CD4-positive, alpha-beta T cell treated with Interleukin-4 for 4 hours (primary cell): Measurements from ENCODE around the gene HSF5.
A peak's percentile ranks its signal among the peaks of the same experiment; 100 is the strongest.

ENCODE experiments used
- DNase-seq: peaks from one replicate; pipeline ENCODE4 v3.0.0-alpha.2; 2020

Gene HSF5

DNA sequence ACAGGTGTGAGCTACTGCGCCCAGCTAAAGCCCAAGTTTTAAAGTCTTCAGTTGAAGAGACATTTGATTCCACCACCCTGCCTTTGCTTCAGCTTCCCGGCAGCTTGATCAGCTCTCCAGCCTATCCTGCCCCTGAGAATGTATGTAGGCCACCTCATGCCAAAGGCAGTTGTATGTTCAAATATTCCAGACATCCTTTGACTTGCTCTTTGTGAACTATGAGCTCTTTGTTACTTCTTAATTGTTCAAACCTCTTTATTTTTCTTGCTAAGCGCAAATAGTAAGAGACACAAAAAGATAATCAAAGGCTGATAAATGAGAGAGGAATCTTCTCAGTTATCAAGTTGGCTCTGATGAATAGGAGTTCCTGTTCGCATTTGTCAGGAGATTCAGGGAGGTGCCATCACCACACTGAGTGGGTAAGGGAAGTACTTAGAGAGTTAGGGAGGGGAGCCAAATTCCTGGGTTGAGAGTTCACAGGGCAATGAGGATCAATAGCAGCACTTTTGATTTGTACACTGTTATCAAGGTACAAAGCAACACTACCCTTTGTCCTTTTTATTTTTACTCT lies 104.2 kb downstream of the HSF5 start:
- DNase-seq: no peak

DNA sequence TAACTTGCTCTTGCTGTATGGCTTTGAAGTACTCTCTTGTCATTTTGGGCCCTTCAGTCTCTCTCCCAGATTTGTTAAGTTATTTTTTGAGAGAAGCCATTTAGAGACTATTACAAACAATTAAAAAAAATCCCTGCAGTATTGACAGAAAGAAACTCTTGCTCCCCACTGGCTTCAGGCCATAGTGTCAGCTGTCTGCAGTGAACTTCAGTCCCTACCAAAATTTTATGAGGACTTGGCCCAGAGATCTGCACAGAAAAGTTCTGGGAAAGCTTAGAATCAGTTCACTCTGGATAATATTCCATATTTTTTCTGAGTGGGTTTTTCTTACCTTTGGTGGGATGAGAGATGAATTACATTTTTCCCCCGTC lies 105.4 kb downstream of the HSF5 start:
- DNase-seq: no peak

DNA sequence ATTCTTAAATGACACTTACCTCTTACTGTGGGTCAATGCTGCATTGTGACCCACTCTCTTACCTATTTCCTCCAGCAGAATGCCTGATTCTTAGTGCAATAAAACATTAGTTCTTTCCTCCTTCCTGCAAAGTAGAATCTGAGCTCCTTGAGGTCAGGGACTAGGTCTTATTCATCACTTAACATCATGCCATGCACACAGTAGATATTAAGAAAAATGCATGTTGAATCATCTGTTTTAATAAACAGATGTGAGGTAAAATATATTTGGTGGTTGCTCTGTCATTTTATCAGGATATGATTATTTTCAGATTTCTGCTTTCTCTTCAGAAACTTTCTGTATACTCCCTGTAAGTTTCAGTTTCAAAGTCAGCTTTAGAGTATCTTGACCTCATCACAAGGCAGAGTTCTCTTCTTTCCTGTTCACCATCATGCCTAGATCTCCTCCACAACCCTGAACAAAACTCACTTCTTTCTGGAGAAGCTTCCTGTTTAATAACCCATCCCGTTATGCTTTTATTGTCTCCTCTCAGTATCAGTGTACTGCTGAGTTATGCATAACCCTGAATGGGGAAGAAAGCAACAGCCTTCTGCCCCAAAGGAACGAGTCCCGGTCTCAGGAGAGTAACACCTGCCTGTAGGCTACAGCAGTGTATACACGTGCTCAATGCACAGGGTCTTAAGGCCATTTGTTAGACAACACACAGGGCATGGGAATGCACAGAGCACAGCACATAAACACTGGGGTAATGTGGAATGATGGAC lies 105.9 kb downstream of the HSF5 start:
- no peak for DNase-seq

DNA sequence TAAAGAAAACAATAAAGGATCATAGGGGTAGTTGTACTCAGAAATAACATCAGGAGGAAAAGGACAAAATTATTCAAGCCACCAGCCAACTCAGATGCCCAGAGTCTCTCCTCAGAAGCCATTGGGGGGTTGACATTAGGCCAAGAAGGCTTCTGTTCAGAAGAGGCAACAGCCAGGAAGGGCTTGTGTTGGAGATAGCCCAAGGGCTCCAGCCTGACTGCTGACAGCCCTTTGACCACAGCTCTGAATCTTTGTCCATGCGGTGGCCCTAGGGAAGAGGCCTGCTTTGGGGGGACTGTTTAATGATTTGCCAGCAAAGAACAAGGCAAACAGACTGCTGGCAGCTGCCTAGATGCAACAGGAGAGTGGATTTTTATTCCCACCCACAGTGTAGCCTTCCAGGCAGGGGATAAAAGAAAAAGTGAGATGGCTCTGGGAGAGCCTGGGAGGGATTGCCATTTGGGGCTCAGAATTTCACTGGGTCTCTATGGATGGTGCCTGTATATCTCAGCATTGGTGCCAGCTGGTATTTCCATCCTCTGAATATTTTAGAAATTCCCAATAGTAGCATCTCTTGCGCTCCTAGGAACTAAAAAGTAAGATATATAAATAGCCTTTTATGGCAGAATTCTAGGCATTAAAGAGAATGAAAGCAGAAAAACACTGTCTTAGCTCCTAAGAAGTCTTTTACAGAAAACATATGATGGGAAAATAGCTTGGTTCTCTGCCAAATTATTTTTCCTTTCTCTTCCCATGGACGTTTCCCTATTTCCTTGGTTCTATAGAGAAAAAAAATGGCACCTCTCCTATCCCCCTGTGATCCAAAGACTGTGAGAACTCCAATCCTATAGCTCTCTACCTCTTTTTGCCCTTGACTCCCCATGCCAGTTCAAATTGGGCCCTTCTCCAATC lies 106.8 kb downstream of the HSF5 start:
- DNase-seq: no peak

DNA sequence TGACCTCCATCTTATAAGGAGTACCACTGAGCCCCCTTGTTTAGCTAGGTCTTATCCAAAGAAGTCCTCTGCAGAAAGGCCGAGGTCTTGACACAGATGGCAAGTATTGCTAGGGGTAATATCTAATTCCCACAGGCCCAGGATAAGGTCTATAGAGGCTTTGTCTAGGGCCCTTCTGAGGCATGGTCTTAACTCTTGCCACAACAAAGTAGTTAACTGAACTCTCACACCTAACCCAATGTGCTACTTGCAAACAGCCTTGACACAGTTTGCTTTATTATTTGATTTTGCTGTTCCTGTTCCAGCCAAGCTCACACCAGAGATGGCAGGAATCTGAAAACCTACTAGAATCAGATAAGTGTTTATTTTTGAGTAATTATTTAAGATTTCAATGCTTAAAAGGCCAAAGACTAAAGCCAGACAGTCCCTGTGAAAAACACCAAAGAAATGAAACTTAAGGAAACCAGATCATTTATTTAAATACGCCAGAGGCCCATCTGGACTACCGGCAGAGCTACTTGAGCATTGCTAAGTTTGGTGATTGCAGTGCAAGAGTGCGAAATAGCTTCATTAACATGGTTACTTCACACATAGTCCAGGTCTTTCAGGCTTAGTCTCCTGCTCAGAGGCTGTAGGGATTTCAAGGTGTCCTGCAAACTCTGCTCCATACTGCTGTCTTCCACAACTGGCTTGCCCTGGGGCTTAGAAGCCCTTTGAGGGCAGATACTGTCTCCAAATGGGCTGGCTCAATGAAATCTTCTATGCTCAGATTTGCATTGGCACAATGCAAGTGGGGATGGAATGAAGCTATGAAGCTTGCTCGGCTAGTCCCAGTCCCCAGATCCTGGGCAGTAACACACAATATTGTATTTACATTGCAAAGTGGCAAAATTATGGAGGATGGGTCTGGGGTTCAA lies 107.7 kb downstream of the HSF5 start:
- no peak for DNase-seq

DNA sequence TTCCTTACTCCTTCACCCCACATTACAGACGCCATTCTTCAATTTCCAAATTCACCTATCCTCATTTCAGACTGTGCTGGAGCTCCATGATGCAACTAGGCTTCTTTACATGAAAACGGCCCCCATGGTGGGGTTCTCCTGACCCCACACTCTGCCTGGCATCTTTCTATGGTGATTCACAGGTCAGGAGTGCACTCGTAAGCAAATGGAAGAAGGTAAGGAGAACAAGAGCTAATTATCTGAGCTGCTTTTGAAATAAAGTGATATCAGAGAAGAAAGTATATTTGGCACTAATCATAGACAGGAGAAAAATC lies 108.7 kb downstream of the HSF5 start:
- no peak for DNase-seq

DNA sequence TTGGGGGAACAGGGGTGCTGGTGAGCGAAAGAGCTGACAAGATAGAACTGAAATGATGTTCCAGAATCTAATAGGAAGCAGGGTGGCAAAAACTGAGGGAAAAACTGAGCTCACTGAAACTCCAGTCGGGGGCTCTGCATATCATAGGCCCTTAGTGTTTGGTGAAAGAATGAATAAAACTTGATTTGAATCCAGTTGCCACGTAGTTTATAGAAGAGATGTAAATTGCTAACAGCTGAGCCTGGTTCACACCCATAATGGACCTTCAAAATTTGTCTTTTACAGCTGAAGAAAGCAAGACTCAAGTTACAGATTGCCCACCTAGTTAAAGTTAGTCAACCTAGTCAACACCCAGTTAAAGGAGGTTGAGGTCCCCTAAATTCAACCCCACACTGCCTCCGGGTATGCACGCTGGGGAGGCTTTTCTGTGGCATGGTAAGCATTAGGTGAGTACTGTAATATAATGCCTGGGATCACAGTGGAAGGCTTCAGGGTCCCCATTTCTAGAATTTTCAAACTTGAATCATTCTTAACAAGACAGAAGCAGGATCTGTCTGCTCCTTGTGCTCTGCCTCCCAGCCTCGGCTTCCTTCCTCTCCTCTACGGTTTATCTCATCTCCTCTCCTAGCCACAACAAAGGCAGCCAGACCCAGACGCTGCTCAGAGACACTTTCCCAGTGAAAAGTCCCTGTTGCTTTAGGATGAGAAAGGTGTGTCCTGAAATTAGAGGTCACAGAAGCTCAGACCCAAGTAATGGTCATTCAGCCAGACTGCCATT lies 109.3 kb downstream of the HSF5 start:
- no peak for DNase-seq

DNA sequence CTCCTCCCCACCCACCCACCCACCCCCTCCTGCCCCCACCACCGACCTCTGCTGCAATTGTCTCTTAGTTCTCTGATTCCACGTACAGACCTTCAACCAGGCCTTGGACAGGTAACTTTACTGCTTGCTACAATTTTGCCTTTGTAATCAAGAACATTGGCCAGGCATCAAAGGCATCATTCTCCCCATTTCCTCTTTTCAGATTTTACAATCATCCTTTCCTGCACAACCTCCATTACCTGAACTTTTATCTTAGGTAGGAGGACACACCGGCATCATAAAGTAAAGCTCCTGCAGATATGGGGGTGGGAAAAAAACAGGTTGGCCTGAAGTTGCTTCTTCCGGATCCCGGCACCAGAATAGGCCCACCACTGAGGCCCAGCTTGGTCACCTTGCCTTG lies 110.5 kb downstream of the HSF5 start:
- DNase-seq: no peak

DNA sequence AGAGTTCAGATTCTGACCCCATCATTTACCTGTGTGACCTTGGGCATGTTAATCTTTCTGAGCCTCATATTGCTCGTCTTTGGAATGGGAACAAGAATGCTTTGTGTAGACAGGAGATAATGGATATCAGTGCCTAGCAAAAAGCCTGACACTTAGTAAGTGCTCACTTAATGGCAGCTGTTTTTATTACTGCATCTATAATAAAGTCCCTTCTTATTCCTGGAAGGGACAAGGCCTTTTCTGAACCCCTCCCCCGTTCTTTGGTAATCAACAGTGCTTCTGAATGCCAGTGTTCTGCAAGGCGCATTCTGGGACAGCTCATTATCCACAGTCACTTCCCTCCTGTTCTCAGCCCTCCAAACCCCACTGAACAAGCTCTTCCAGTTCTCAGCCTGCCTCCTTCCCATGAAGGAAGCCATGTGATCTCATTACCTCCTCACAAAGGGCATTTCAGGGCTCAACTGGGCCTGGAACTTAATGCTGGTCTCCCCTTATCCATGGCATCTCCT lies 111.1 kb downstream of the HSF5 start:
- DNase-seq: no peak

DNA sequence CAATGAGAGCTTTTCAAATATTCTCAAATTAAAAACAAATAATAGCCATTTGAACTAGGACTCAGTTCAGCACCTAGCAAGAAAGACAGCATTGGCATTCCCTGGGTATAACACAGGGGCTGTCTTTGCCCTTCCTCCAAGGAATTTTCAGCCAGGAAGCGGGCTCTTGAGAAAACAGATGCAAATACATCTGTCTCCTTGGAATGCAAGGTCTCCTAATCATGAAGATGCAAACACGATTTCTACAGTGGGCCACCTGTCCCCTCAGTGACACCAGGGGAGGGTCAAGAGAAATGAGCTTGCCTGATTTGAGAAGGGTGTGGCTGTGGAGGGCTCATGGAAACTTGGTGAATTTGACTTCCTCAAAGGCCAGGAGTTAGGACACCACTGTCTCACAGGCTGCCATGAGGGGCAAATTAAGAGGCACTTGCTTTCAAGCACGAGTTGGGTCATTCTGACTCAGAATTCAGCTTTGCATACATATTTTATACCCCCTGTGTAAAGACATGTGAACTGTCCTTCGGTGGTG lies 111.7 kb downstream of the HSF5 start:
- DNase-seq: no peak

DNA sequence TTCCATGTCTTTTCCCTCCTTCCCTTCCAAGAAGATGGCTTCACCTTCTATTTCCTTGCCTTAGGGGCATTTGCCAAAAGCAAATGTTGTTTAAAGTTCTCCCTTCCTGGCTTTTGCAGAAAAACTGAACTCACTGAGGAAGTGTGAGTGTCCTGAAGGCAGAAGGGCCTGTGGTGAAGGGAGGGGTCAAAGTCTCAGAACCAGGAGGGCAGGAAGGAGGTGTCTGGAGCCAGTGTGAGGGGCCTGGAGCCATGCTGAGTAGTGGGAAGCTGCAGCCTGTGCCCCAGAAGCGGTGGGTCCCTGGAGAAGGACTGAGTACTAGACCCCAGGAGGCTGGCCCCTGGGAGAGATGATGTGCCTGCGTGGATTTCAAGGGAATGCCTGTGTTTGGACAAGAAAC lies 112.4 kb downstream of the HSF5 start:
- DNase-seq: no peak

DNA sequence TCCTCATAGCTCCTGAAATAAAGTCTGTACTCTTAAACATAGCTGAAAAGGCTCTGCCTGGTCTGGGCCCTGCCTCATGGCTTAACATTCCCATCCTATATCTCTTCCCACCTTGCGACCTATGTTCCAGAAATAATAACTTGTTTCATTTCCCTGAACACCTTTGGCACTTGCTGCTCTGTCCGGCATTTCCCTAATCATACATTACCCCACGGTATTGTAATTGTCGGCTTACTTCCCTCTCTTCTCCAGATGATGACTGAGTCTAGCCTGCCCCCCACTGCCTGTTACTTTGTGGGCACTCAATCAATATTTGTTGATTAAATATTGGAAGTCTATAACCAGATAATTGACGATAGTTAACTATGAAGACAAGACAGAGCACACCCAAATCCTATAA lies 113.0 kb downstream of the HSF5 start:
- DNase-seq: no peak

DNA sequence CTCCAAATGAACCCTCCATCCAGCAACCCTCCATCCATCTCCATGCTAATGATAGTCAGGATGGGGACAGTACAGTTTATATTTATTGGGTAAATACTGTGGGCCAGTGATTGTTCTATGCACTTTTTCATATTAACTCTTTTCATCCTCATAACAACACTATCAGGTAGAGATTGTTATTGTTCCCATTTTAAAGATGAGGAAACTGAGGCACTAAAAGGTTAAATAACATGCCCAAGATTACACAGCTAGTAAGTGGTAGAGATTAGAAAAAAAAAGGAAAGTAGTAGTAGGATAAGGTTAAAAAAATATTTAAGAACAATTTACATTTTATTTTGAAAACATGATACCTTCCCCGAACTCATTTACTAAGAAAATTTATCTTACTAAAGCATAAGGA lies 114.3 kb downstream of the HSF5 start:
- no peak for DNase-seq

DNA sequence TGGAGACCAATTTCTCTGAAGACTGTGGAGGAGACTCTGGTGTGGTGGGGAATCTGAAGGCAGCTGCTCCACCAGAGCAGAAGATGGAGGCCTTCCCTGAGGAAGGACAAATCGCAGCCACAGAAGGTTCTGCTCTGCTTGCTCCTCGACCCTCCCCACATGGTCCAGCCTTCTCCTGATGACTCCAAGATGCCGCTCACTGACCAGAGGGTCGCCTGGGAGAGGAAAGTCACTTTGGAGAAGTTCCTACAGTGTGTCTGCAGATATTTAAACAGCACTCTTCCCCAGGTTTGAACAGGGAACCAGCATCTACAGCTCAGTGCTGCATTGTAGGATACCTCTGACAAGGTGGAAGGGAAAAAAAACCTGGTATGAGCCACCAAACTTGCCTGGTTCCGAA lies 115.2 kb downstream of the HSF5 start:
- no peak for DNase-seq

DNA sequence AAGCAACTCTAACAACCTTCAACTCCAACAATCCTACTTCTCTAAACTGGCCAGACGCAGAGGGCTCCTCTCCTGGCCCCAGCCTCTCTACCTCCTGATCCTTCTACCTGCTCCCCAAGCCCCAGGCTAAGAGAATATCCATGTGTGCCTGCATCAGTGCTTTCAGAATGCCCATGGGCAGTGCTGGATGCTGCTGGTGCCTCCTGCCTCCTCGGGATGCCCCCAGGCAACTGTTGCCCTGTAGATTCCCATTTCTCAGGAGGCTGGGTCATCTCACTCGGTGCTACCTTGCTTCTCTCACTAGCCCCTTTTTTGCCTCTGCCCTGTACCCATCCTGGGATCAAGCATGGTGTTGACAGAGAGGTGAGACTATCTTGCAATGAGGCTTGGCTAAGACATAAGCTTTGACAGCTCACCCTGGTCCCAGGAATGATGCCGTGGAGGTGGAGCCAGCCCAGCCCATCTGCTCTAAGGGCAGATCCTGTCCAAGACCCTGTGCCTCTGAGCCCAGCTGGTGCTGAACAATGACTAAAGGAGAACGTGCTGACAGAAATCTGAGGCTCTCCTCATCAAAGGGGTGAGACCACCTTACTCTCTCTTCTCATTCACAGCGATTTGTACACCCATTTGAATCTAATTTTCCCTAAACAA lies 116.8 kb downstream of the HSF5 start:
- no peak for DNase-seq

DNA sequence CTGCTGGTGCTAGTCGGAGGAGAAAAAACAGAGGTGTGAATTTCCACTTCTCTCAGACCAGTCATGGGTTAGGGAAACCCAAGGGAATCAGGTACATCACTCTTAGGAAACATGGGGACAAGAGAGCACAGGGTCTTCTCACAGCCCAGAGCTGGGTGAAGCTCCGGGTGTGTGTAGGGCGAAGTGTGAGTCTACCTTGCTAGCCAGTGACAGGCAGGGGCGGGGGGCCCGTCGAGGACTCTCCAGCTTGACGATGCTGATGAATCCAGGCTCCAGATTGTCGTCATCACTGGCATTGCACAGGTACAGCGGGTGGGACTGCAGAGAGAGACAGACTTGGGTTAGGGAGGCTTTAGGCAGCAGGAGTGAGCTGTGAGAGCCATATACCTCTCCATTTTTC lies 117.5 kb downstream of the HSF5 start:
- DNase-seq: no peak

DNA sequence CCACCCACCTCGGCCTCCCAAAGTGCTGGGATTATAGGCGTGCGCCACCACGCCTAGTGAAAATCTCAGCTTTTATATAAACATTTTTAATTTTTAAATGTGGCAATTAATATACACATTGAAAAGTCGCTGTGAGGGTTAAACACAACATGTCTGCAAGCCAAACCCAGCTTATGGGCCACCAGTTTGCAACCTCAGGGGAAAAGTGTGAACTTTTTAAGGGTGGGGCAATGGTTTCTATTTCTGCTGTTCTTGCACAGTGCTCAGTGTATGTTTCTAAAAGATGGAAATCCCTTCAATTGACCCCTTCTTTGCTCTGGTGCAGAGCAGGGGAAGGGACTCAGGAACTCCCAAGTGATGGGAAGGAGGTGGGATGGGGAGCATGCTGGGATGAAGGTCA lies 117.9 kb downstream of the HSF5 start:
- peak; percentile 12 for DNase-seq
